ENCODE results near the gene TMEM205.
A peak's percentile ranks its signal among the peaks of the same experiment; 100 is the strongest.

Gene TMEM205

DNA sequence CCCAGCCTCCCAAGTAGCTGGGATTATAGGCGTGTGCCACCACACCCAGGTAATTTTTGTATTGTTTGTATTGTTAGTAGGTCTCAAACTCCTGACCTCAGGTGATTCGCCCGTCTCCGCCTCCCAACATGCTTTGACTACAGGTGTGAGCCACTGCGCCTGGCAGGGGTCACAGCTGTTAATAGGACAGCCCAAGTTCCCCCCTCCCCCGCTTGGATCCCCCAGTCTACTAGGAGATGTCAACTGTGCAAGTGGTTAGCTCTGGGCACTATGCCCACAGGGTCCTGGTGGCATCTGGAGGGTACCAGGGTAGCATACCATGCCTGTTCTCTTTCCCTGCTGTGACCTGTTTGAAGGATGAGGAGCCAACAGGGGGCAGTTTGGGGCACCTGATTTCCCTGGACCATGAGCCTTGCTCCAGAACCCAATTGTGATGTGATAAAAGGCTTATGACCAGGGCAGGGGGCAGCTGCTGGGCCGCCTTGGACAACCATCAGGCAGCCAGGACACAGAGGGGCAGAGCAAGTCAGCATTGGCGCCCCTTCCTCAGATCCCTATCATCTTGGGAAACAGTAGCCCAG is 50.3 kb downstream of the TMEM205 start, which contains the start of gene TSPAN16:
TSPAN16 (plus strand) TSS at position 496 of the 581 bp plus-strand sequence. CDS start 138 bp downstream, outside the sequence.
- DNase-seq = no peak

DNA sequence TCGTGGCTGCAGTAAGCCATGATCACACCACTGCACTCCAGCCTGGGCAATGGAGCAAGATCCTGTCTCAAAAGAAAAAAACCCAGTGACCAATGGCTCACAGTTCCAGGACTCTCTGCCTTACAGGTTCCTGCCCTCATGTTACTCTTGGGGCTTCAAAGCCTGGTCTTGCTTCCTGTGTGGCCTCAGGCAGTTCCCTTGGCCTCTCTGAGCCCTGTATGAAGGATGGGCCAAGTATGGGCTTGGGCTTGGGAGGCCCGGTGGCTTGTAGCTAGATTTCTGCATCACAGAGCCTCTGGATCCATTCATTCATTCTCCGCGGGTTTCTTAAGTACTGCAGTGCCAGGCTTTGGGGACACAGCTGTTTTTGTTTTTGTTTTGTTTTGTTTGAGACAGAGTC is 50.9 kb downstream of the TMEM205 start:
- no peak for DNase-seq

DNA sequence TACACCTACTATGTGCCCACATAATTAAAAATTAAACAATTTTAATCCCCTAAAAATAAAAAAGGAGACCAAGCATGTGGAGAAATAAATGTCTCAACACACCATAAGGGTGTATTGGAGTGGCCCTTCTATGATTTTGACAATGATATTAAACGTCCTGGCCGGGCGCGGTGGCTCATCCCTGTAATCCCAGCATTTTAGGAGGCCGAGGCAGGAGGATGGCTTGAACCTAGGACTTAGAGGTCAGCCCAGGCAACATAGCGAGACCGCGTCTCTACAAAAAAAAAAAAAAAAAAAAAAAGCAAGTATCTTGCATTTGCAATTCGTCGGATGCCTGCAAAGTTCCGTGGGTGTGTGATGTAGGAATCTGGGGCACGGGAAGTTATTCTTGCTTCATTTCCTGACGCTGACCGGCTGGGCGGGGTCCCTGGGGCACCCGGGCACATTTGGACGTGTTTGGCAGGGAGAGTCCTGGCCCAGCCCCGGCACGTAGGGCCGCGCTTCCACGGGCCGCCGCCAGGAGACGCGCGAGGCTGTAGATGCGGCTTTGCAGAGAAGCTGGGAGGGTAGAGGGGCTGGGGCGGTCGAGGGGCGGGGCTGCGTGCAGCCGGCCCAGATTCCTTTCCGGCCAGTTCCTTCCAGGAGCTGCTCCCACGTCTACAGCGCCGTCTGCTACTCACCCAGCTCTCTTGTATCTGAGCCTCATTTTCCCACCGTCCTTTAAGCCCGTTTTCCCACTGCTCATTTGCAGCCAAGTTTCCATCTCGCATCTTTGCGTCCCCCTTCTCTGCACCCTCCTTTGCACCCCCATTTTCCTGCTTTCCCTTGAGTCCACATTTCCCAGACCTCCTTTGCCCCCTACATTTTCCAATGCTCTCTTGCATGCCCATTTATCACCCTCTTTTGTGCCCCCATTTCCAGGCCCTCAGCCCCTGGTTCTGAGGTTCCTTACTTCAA is 52.4 kb downstream of the TMEM205 start:
- peak; percentile 96 for DNase-seq
